Naive thymus-derived CD4-positive, alpha-beta T cell (primary cell): ENCODE data around the gene SKIL. TPM values are rescaled to one million over a fixed set of nuclear protein-coding genes. Genes with fewer than 3 reads are reported as not detected.

Experiments used
- ATAC-seq: fragments of 150-1000 bp; cut with Tn5 transposase; 2 replicates; pipeline ENCODE4 v1.10.0; 2021; ENCODE audit warnings: mild to moderate bottlenecking, moderate library complexity
- CTCF ChIA-PET: fragments of 350-600 bp; sonication (Branson Sonifier 250); formaldehyde crosslinking; loops from one replicate; lab custom pipeline; 2021; ENCODE audit warnings: antibody characterized with exemption; lab: Charles Lee
- POLR2A ChIA-PET: fragments of 350-600 bp; sonication (Branson Sonifier 250); formaldehyde crosslinking; loops from one replicate; lab custom pipeline; 2021; ENCODE audit warnings: antibody characterized with exemption, inconsistent platforms; lab: Charles Lee
- DNase-seq, 9 donors: peaks; one replicate each; pipeline versions ENCODE4 v3.0.0 to v3.0.0-alpha.2; 2020 to 2022; ENCODE audit warnings: mixed read lengths in 1 of 9
- H3K27ac ChIP-seq: one replicate; pipeline ENCODE4 v1.7.0; 2013; ENCODE audit warnings: mild to moderate bottlenecking, low read depth, low read length, moderate library complexity
- H3K27me3 ChIP-seq, 2 donors: one replicate each; pipeline ENCODE4 v1.7.0; 2013; ENCODE audit warnings: low read length in 2 of 2, mild to moderate bottlenecking in 2 of 2, moderate library complexity in 2 of 2; ENCODE audit not compliant: control insufficient read depth in 2 of 2, insufficient read depth in 2 of 2
- H3K36me3 ChIP-seq, 3 experiments: 1 replicate in 2 of 3; 2 replicates in 1 of 3; pipeline ENCODE4 v1.7.0; 2013; ENCODE audit warnings: low read length in 3 of 3, mild to moderate bottlenecking in 3 of 3, moderate library complexity in 1 of 3; ENCODE audit not compliant: insufficient read depth in 3 of 3, control insufficient read depth in 2 of 3
- H3K4me1 ChIP-seq, 2 donors: one replicate each; pipeline ENCODE4 v1.7.0; 2013; ENCODE audit warnings: low read length in 2 of 2, mild to moderate bottlenecking in 2 of 2, moderate library complexity in 1 of 2; ENCODE audit not compliant: control insufficient read depth in 2 of 2, insufficient read depth in 2 of 2
- H3K4me3 ChIP-seq: 2 replicates; pipeline ENCODE4 v1.7.0; 2013; ENCODE audit warnings: mild to moderate bottlenecking, low read length
- H3K9me3 ChIP-seq, 3 experiments: 1 replicate in 2 of 3; 2 replicates in 1 of 3; pipeline ENCODE4 v1.7.0; 2013; ENCODE audit warnings: low read length in 3 of 3; ENCODE audit not compliant: control insufficient read depth in 2 of 3
- H3K27ac Mint-ChIP-seq, 9 donors: one replicate each; pipeline ENCODE4 v1.8.0; 2020 to 2022; ENCODE audit warnings: mixed read lengths in 9 of 9, mild to moderate bottlenecking in 8 of 9, moderate library complexity in 5 of 9, inconsistent platforms in 2 of 9
- H3K27me3 Mint-ChIP-seq, 5 donors: one replicate each; pipeline ENCODE4 v1.8.0; 2021 to 2022; ENCODE audit warnings: mixed read lengths in 5 of 5, mild to moderate bottlenecking in 1 of 5
- H3K36me3 Mint-ChIP-seq, 5 donors: one replicate each; pipeline ENCODE4 v1.8.0; 2020 to 2022; ENCODE audit warnings: mixed read lengths in 5 of 5, mild to moderate bottlenecking in 3 of 5, inconsistent platforms in 1 of 5
- H3K4me1 Mint-ChIP-seq, 7 donors: one replicate each; pipeline ENCODE4 v1.8.0; 2020 to 2022; ENCODE audit warnings: mixed read lengths in 7 of 7, mild to moderate bottlenecking in 3 of 7, inconsistent platforms in 1 of 7
- H3K4me3 Mint-ChIP-seq, 10 donors: one replicate each; pipeline ENCODE4 v1.8.0; 2020 to 2022; ENCODE audit warnings: mild to moderate bottlenecking in 10 of 10, mixed read lengths in 10 of 10, moderate library complexity in 6 of 10, inconsistent platforms in 2 of 10
- H3K9me3 Mint-ChIP-seq, 11 donors: one replicate each; pipeline ENCODE4 v1.8.0; 2020 to 2022; ENCODE audit warnings: mixed read lengths in 11 of 11, mild to moderate bottlenecking in 4 of 11, inconsistent platforms in 1 of 11, moderate library complexity in 1 of 11
- intact Hi-C, 2 donors: fragments of 100-400 bp; cut with micrococcal nuclease; formaldehyde crosslinking; loops; one replicate each; pipeline ENCODE4 v1.15.1; 2023
- polyA plus RNA-seq, 2 donors: library from polyadenylated mRNA; unstranded; fragments of 300-500 nt; fragmentation: Illumina TruSeq; gene quantifications; one replicate each; pipeline ENCODE4 v1.2.3, GENCODE V29; 2021
- total RNA-seq, 6 experiments: library from RNA in 5 of 6; stranded (reverse) in 5 of 6; gene quantifications; 1 replicate in 5 of 6; 2 replicates in 1 of 6; pipeline ENCODE4 v1.2.3 and lab custom pipeline; 2021 to 2026

The SKIL gene
- total and polyA plus RNA-seq, 7 experiments from 2014 or later, result 4.7 to 80.5 (median 36.0) TPM

GRCh38 chr3:170346481-170347392, 10.8 kb upstream of the SKIL start:
- H3K27ac ChIP-seq, result no peak overlapping the region
- ATAC-seq (no peak), DNase-seq (no peak)
- intact Hi-C loops, result no loop called here
- peaks cover 0 to 3% (median 0%) of the 10 kb centered on the region in 5 donors for H3K27me3 Mint-ChIP-seq
- H3K27me3 ChIP-seq, result no peaks in the 10 kb centered on the region
- no peak overlapping the region for H3K27ac Mint-ChIP-seq
- ChIA-PET POLR2A (no interaction called here), CTCF (no interaction called here)
- no peaks in the 10 kb centered on the region for H3K36me3 Mint-ChIP-seq
- H3K36me3 ChIP-seq, result no peaks in the 10 kb centered on the region
- H3K4me3 Mint-ChIP-seq, result no peak overlapping the region
- peaks cover 0 to 16% (median 5%) of the 10 kb centered on the region in 7 donors for H3K4me1 Mint-ChIP-seq
- H3K9me3 Mint-ChIP-seq, result peaks cover 0 to 2% (median 0%) of the 10 kb centered on the region in 11 donors
- H3K4me1 ChIP-seq, result no peaks in the 10 kb centered on the region
- no peaks in the 10 kb centered on the region for H3K9me3 ChIP-seq
- H3K4me3 ChIP-seq, result no peak overlapping the region

GRCh38 chr3:170350515-170351413, 6.8 kb upstream of the SKIL start:
- ChIA-PET CTCF (no interaction called here), POLR2A (interaction anchor here (0.5 to 0.9 kb wide), 3 partner anchors 83 to 249 kb away, joined by 3 to 4 read pairs (median 3); partner anchors contain the start of gene PHC3)

GRCh38 chr3:170352936-170353335, 4.6 kb upstream of the SKIL start:
- DNase-seq, result no peak
- no peak overlapping the region for H3K27ac Mint-ChIP-seq

More at GRCh38 chr3:170350515-170351413, 6.8 kb upstream of the SKIL start:
- intact Hi-C loops, result loop anchor here in 1 of 2 donors (10.0 kb wide), 1 partner anchor 1754 kb away; no protein-coding TSS in a partner anchor
- Mint-ChIP-seq H3K9me3 (peaks cover 0 to 2% (median 0%) of the 10 kb centered on the region in 11 donors), H3K27ac (peak overlapping the region in 6 of 9 donors; percentile 8 to 52 (median 30)), H3K4me1 (peaks cover 7 to 33% (median 22%) of the 10 kb centered on the region in 7 donors), H3K27me3 (peaks cover 0 to 20% (median 0%) of the 10 kb centered on the region in 5 donors), H3K36me3 (peaks cover 0 to 2% (median 0%) of the 10 kb centered on the region in 5 donors), H3K4me3 (no peak overlapping the region)
- no peaks in the 10 kb centered on the region for H3K27me3 ChIP-seq
- no peak overlapping the region for H3K4me3 ChIP-seq
- DNase-seq (no peak), ATAC-seq (no peak)
- H3K4me1 ChIP-seq, result no peaks in the 10 kb centered on the region
- no peaks in the 10 kb centered on the region for H3K36me3 ChIP-seq
- no peaks in the 10 kb centered on the region for H3K9me3 ChIP-seq
- H3K27ac ChIP-seq, result no peak overlapping the region

GRCh38 chr3:170353485-170353884, 4.0 kb upstream of the SKIL start:
- CTCF ChIA-PET, result no interaction called here
- Histone ChIP-seq H3K27me3 (no peaks in the 10 kb centered on the region), H3K27ac (no peak overlapping the region), H3K4me3 (no peak overlapping the region), H3K9me3 (no peaks in the 10 kb centered on the region), H3K36me3 (peaks cover 0 to 3% (median 0%) of the 10 kb centered on the region in 3 experiments), H3K4me1 (peaks cover 2 to 8% of the 10 kb centered on the region in 2 donors)
- Mint-ChIP-seq H3K4me1 (peaks cover 14 to 44% (median 33%) of the 10 kb centered on the region in 7 donors), H3K9me3 (peaks cover 0 to 5% (median 0%) of the 10 kb centered on the region in 11 donors), H3K4me3 (peak overlapping the region in 1 of 10 donors; percentile 1), H3K27ac (peak overlapping the region in 6 of 9 donors; percentile 4 to 93 (median 37)), H3K36me3 (peaks cover 0 to 9% (median 0%) of the 10 kb centered on the region in 5 donors), H3K27me3 (peaks cover 0 to 26% (median 0%) of the 10 kb centered on the region in 5 donors)
- intact Hi-C loops, result loop anchor here in 1 of 2 donors (10.0 kb wide), 1 partner anchor 1751 kb away; no protein-coding TSS in a partner anchor
- POLR2A ChIA-PET, result interaction anchor here (0.8 to 1.6 kb wide), 2 partner anchors 132 to 1747 kb away, joined by 3 read pairs; partner anchors contain the start of gene PRKCI
- no peak for DNase-seq
- no peak for ATAC-seq

More at GRCh38 chr3:170352936-170353335, 4.6 kb upstream of the SKIL start:
- ChIA-PET POLR2A (interaction anchor here (1.6 kb wide), 1 partner anchor 131 kb away, joined by 3 read pairs; the partner anchor contains the start of gene PRKCI), CTCF (no interaction called here)
- Mint-ChIP-seq H3K27me3 (peaks cover 0 to 26% (median 0%) of the 10 kb centered on the region in 5 donors), H3K4me3 (no peak overlapping the region), H3K4me1 (peaks cover 12 to 41% (median 30%) of the 10 kb centered on the region in 7 donors), H3K9me3 (peaks cover 0 to 2% (median 0%) of the 10 kb centered on the region in 11 donors), H3K36me3 (peaks cover 0 to 7% (median 0%) of the 10 kb centered on the region in 5 donors)
- Histone ChIP-seq H3K9me3 (no peaks in the 10 kb centered on the region), H3K4me3 (no peak overlapping the region), H3K27ac (no peak overlapping the region), H3K27me3 (no peaks in the 10 kb centered on the region), H3K4me1 (peaks cover 0 to 4% of the 10 kb centered on the region in 2 donors), H3K36me3 (peaks cover 0 to 2% (median 0%) of the 10 kb centered on the region in 3 experiments)
- intact Hi-C loops, result loop anchor here in 1 of 2 donors (10.0 kb wide), 1 partner anchor 1752 kb away; no protein-coding TSS in a partner anchor
- ATAC-seq, result no peak

GRCh38 chr3:170354760-170355159, 2.8 kb upstream of the SKIL start:
- ATAC-seq, result no peak
- H3K4me1 Mint-ChIP-seq, result peaks cover 19 to 53% (median 42%) of the 10 kb centered on the region in 7 donors
- CTCF ChIA-PET, result no interaction called here

More at GRCh38 chr3:170354760-170355159, 2.8 kb upstream of the SKIL start:
- POLR2A ChIA-PET, result no interaction called here
- H3K27ac ChIP-seq, result no peak overlapping the region
- DNase-seq, result no peak
- H3K27me3 ChIP-seq, result no peaks in the 10 kb centered on the region
- H3K9me3 ChIP-seq, result no peaks in the 10 kb centered on the region
- peaks cover 0 to 12% (median 0%) of the 10 kb centered on the region in 11 donors for H3K9me3 Mint-ChIP-seq
- peaks cover 0 to 12% (median 3%) of the 10 kb centered on the region in 5 donors for H3K36me3 Mint-ChIP-seq
- H3K4me3 ChIP-seq, result no peak overlapping the region
- H3K27ac Mint-ChIP-seq, result peak overlapping the region in 5 of 9 donors; percentile 63 to 94 (median 91)
- intact Hi-C loops, result loop anchor here (5.0 to 10.0 kb wide), 6 partner anchors 42 to 1753 kb away; partner anchors contain the start of genes FNDC3B (in 2 of the 2), GPR160 (in 1 of the 2), LRRC34 (in 1 of the 2) and LRRIQ4 (in 1 of the 2)
- peaks cover 0 to 3% (median 0%) of the 10 kb centered on the region in 3 experiments for H3K36me3 ChIP-seq
- H3K4me1 ChIP-seq, result peaks cover 7 to 13% of the 10 kb centered on the region in 2 donors
- peak overlapping the region in 2 of 10 donors; percentile 41 to 68 for H3K4me3 Mint-ChIP-seq
- peaks cover 0 to 26% (median 0%) of the 10 kb centered on the region in 5 donors for H3K27me3 Mint-ChIP-seq
